ENCODE data around the gene ZKSCAN1.

- TF ChIP-seq CTCF (conservative IDR thresholded peaks at IDR 0.05; ENCODE audit: low read depth, low read length) (no peak), EZH2 (IDR thresholded peaks at IDR 0.05; ENCODE audit: borderline replicate concordance, low read depth, low read length, poor library complexity, severe bottlenecking) (no peak)
These were observed 19.6 kb downstream of the ZKSCAN1 start for GRCh38 chr7:100034871-100035510.

Data from A673 (cell line).